H1 (cell line): ENCODE results near the gene NRXN2. TPM values are rescaled to one million over a fixed set of nuclear protein-coding genes. Genes with fewer than 3 reads are reported as not detected.

Source experiments
- CTCF ChIA-PET: fragments of 300-600 bp; sonication (Branson Sonifier 250); formaldehyde crosslinking; loops from one replicate; lab custom pipeline; 2021; ENCODE audit not compliant: partially characterized antibody; lab: Charles Lee
- POLR2A ChIA-PET: fragments of 300-600 bp; sonication (Branson Sonifier 250); formaldehyde crosslinking; loops from one replicate; lab custom pipeline; 2021; ENCODE audit warnings: inconsistent platforms; ENCODE audit not compliant: partially characterized antibody; lab: Charles Lee
- DNase-seq, 2 experiments: peaks; one replicate each; pipeline versions ENCODE4 v3.0.0 to v3.0.0-alpha.2; 2010 to 2022; ENCODE audit warnings: low spot score in 2 of 2, low read depth in 1 of 2, mixed read lengths in 1 of 2
- FAIRE-seq: peaks from 2 replicates; lab custom pipeline; 2011; peaks lifted over from hg19 to GRCh38; lab: Jason Lieb, UNC
- H2AFZ ChIP-seq: 2 replicates; pipeline ENCODE4 v1.8.1; 2012; ENCODE audit warnings: low read length, inconsistent platforms
- H2AK5ac ChIP-seq: 2 replicates; pipeline ENCODE4 v1.6.1; 2013; ENCODE audit warnings: low read depth, low read length
- H2BK120ac ChIP-seq: replicated peaks from 2 replicates; pipeline ENCODE3; 2013; ENCODE audit warnings: low read depth, low read length, inconsistent platforms
- H2BK12ac ChIP-seq: 2 replicates; pipeline ENCODE4 v1.6.1; 2013; ENCODE audit warnings: low read depth, low read length
- H2BK15ac ChIP-seq: 2 replicates; pipeline ENCODE4 v1.6.1; 2013; ENCODE audit warnings: low read length
- H2BK20ac ChIP-seq: 2 replicates; pipeline ENCODE4 v1.6.1; 2013; ENCODE audit warnings: low read length
- H2BK5ac ChIP-seq: 2 replicates; pipeline ENCODE4 v1.6.1; 2013; ENCODE audit warnings: low read depth, low read length
- H3K14ac ChIP-seq: 2 replicates; pipeline ENCODE4 v1.6.1; 2013; ENCODE audit warnings: inconsistent platforms; ENCODE audit not compliant: insufficient read length
- H3K18ac ChIP-seq: 2 replicates; pipeline ENCODE4 v1.6.1; 2013; ENCODE audit warnings: low read length; ENCODE audit errors: extremely low read depth
- H3K23ac ChIP-seq: 2 replicates; pipeline ENCODE4 v1.6.1; 2013; ENCODE audit warnings: inconsistent platforms; ENCODE audit not compliant: insufficient read length
- H3K23me2 ChIP-seq: 2 replicates; pipeline ENCODE4 v1.6.1; 2013; ENCODE audit warnings: low read depth, low read length
- H3K27ac ChIP-seq: 2 replicates; pipeline ENCODE4 v1.6.1; 2011; ENCODE audit warnings: low read depth, low read length, inconsistent platforms
- H3K27me3 ChIP-seq, 4 experiments: replicated peaks in 1 of 4; 1 replicate in 1 of 4; 2 replicates in 3 of 4; pipeline versions ENCODE4 v1.6.1 to v1.8.1; 2011 to 2013; ENCODE audit warnings: low read length in 3 of 4, mild to moderate bottlenecking in 3 of 4, inconsistent platforms in 2 of 4, mixed read lengths in 2 of 4, moderate library complexity in 1 of 4; ENCODE audit not compliant: control insufficient read depth in 3 of 4, insufficient read depth in 3 of 4; ENCODE audit errors: extremely low read depth in 1 of 4
- H3K36me3 ChIP-seq, 4 experiments: 2 replicates each; pipeline versions ENCODE4 v1.6.1 to v1.8.1; 2011 to 2013; ENCODE audit warnings: mild to moderate bottlenecking in 4 of 4, low read length in 3 of 4, moderate library complexity in 2 of 4, control low read depth in 1 of 4, inconsistent platforms in 1 of 4; ENCODE audit not compliant: insufficient read depth in 4 of 4, control insufficient read depth in 2 of 4
- H3K4ac ChIP-seq: replicated peaks from 2 replicates; pipeline ENCODE3; 2013; ENCODE audit warnings: low read length, low read depth, mixed read lengths, inconsistent platforms; ENCODE audit not compliant: insufficient read length
- H3K4me1 ChIP-seq, 4 experiments: replicated peaks in 1 of 4; 1 replicate in 1 of 4; 2 replicates in 3 of 4; pipeline versions ENCODE4 v1.6.1 to v1.8.1; 2011 to 2013; ENCODE audit warnings: low read length in 3 of 4, inconsistent platforms in 2 of 4, mixed read lengths in 1 of 4; ENCODE audit not compliant: insufficient read depth in 4 of 4, control insufficient read depth in 3 of 4
- H3K4me2 ChIP-seq, 2 experiments: 2 replicates each; pipeline versions ENCODE4 v1.6.1 to v1.8.1; 2011 to 2013; ENCODE audit warnings: low read depth in 2 of 2, low read length in 2 of 2, control low read depth in 1 of 2, inconsistent platforms in 1 of 2, mild to moderate bottlenecking in 1 of 2; ENCODE audit not compliant: insufficient read depth in 1 of 2
- H3K4me3 ChIP-seq, 4 experiments: fragments of 200-600, 300-600 bp in 1 of 4; sonication (generic), shearing (Covaris generic), sonication (Bioruptor Twin) in 1 of 4; 2 replicates each; pipeline versions ENCODE4 v1.5.1 to v1.8.1; 2011 to 2016; ENCODE audit warnings: low read length in 4 of 4, low read depth in 3 of 4, control low read depth in 2 of 4, inconsistent platforms in 2 of 4, mild to moderate bottlenecking in 2 of 4, mixed read lengths in 1 of 4, moderate library complexity in 1 of 4; ENCODE audit not compliant: insufficient read depth in 2 of 4; ENCODE audit errors: extremely low read depth in 1 of 4
- H3K56ac ChIP-seq: replicated peaks from 2 replicates; pipeline ENCODE3; 2013; ENCODE audit warnings: low read depth, mild to moderate bottlenecking, mixed read lengths, low read length, inconsistent platforms; ENCODE audit not compliant: insufficient read length
- H3K79me1 ChIP-seq: 2 replicates; pipeline ENCODE4 v1.6.1; 2013; ENCODE audit warnings: low read depth, low read length, control low read depth
- H3K79me2 ChIP-seq, 2 experiments: 2 replicates each; pipeline versions ENCODE4 v1.6.1 to v1.8.1; 2012 to 2013; ENCODE audit warnings: low read length in 2 of 2, mild to moderate bottlenecking in 2 of 2, inconsistent platforms in 1 of 2; ENCODE audit not compliant: insufficient read depth in 2 of 2, control insufficient read depth in 1 of 2
- H3K9ac ChIP-seq, 4 experiments: replicated peaks in 1 of 4; 1 replicate in 1 of 4; 2 replicates in 3 of 4; pipeline versions ENCODE4 v1.6.1 to v1.8.1; 2011 to 2013; ENCODE audit warnings: low read depth in 3 of 4, low read length in 3 of 4, control low read depth in 2 of 4, mild to moderate bottlenecking in 2 of 4, moderate library complexity in 2 of 4, inconsistent platforms in 1 of 4; ENCODE audit errors: extremely low read depth in 1 of 4
- H3K9me3 ChIP-seq, 2 experiments: 2 replicates each; pipeline versions ENCODE4 v1.6.1 to v1.8.1; 2012 to 2013; ENCODE audit warnings: mild to moderate bottlenecking in 2 of 2, moderate library complexity in 2 of 2, control low read depth in 1 of 2, inconsistent platforms in 1 of 2, low read depth in 1 of 2, low read length in 1 of 2, mixed read lengths in 1 of 2; ENCODE audit not compliant: insufficient read depth in 2 of 2
- H4K20me1 ChIP-seq, 2 experiments: replicated peaks in 1 of 2; 2 replicates each; pipeline versions ENCODE3 to v1.8.1; 2011 to 2013; ENCODE audit warnings: inconsistent platforms in 2 of 2, low read length in 2 of 2, mild to moderate bottlenecking in 1 of 2; ENCODE audit not compliant: insufficient read depth in 2 of 2, control insufficient read depth in 1 of 2
- H4K5ac ChIP-seq: 2 replicates; pipeline ENCODE4 v1.6.1; 2013; ENCODE audit warnings: low read length, low read depth, mixed read lengths, inconsistent platforms; ENCODE audit not compliant: insufficient read length
- H4K8ac ChIP-seq: 2 replicates; pipeline ENCODE4 v1.8.0; 2013; ENCODE audit warnings: mild to moderate bottlenecking, moderate library complexity, low read length, inconsistent platforms; ENCODE audit not compliant: insufficient read depth; ENCODE audit errors: extremely low read depth
- H4K91ac ChIP-seq: replicated peaks from 2 replicates; pipeline ENCODE3; 2013; ENCODE audit warnings: low read length, mixed read lengths, inconsistent platforms; ENCODE audit not compliant: insufficient read length
- ATF3 ChIP-seq: IDR thresholded peaks from 2 replicates; pipeline ENCODE4 v1.6.1; 2011; ENCODE audit warnings: low read depth, mild to moderate bottlenecking, low read length; ENCODE audit not compliant: insufficient read depth
- CBX8 ChIP-seq: fragments of 300-800, 300-1000 bp; sonication (generic); IDR thresholded peaks from 2 replicates; pipeline ENCODE4 v1.7.1; 2016; ENCODE audit warnings: low read depth, low read length, borderline replicate concordance
- CTCF ChIP-seq, 3 experiments: IDR thresholded peaks; 1 replicate in 2 of 3; 2 replicates in 1 of 3; pipeline versions ENCODE4 v1.5.1 to v1.6.1; 2011; ENCODE audit warnings: low read length in 3 of 3, mild to moderate bottlenecking in 3 of 3, inconsistent platforms in 2 of 3, low read depth in 1 of 3, moderate library complexity in 1 of 3; ENCODE audit not compliant: insufficient read depth in 1 of 3; ENCODE audit errors: control extremely low read depth in 1 of 3
- MAX ChIP-seq: IDR thresholded peaks from 2 replicates; pipeline ENCODE4 v1.6.1; 2012; ENCODE audit warnings: inconsistent platforms
- NRF1 ChIP-seq: IDR thresholded peaks from 2 replicates; pipeline ENCODE4 v1.6.1; 2011; ENCODE audit warnings: mild to moderate bottlenecking, low read depth, low read length, improper control_type of control experiment
- POU5F1 ChIP-seq: IDR thresholded peaks from 2 replicates; pipeline ENCODE4 v1.6.1; 2011; ENCODE audit warnings: low read depth, mild to moderate bottlenecking, low read length, moderate library complexity
- RNF2 ChIP-seq: fragments of 200-900, 300-1000 bp; sonication (generic); IDR thresholded peaks from 2 replicates; pipeline ENCODE4 v1.7.1; 2016; ENCODE audit warnings: borderline replicate concordance, low read depth, mild to moderate bottlenecking, antibody characterized with exemption, low read length; ENCODE audit not compliant: poor library complexity, severe bottlenecking; ENCODE audit errors: missing control alignments
- SIRT6 ChIP-seq: IDR thresholded peaks from one replicate; pipeline ENCODE4 v1.7.1; 2012; ENCODE audit warnings: low read length, inconsistent platforms
- TBP ChIP-seq: IDR thresholded peaks from 2 replicates; pipeline ENCODE4 v1.6.1; 2011; ENCODE audit warnings: low read depth, low read length, improper control_type of control experiment
- TCF12 ChIP-seq: IDR thresholded peaks from 2 replicates; pipeline ENCODE4 v1.6.1; 2011; ENCODE audit warnings: low read depth, mild to moderate bottlenecking, low read length
- WGBS, 2 experiments: shearing (Covaris generic) in 1 of 2; methylation state at CpG; one replicate each; pipeline versions ENCODE4 v1.1.6 to v1.1.7; 2013 to 2015; ENCODE audit warnings: low lambda C conversion rate in 2 of 2, mixed read lengths in 2 of 2, inconsistent platforms in 1 of 2, low coverage in 1 of 2, missing lambda C conversion rate in 1 of 2; ENCODE audit not compliant: insufficient replicate concordance in 2 of 2, insufficient coverage in 1 of 2, insufficient read length in 1 of 2; ENCODE audit errors: extremely low coverage in 1 of 2, missing lambda C conversion rate in 1 of 2; 5-methylcytosine and 5-hydroxymethylcytosine counted together
- polyA plus RNA-seq, 7 experiments: library from polyadenylated mRNA; depleted of rRNA in 3 of 7; stranded (reverse) in 5 of 7; unstranded in 2 of 7; fragments of >200 nt in 5 of 7; fragments of 200-250 nt in 2 of 7; gene quantifications; 1 replicate in 5 of 7; 2 replicates in 1 of 7; 4 replicates in 1 of 7; pipeline versions ENCODE4 v1.2.1 to v1.2.3, GENCODE V29; 2011 to 2013; ENCODE audit warnings: missing spikeins in 2 of 7, mixed read lengths in 2 of 7
- total RNA-seq: library from RNA; stranded (reverse); fragmentation: NEBNext Ultra II Directional; extraction: Animal tissue kit (Norgen Biotek cat#: 25700); gene quantifications from 2 replicates; pipeline ENCODE4 v1.2.1, GENCODE V29; 2021

NRXN2 gene
- total and polyA plus RNA-seq, 2 of the 8 experiments (the other 6 are each of a cell fraction or from before 2014, with no cell fraction given) = 1.3 to 11.5 TPM

GRCh38 chr11:64681171-64681570 lies 41.8 kb downstream of the NRXN2 start:
- no peak overlapping the region for H3K56ac ChIP-seq
- H4K91ac ChIP-seq = no peak overlapping the region
- H3K4me2 ChIP-seq = no peak overlapping the region
- H3K36me3 ChIP-seq = no peaks in the 10 kb centered on the region
- no peaks in the 10 kb centered on the region; the same call in 1 of the 2 replicates for H3K79me1 ChIP-seq
- H3K14ac ChIP-seq = no peak overlapping the region
- H2BK20ac ChIP-seq = no peak overlapping the region
- H3K9ac ChIP-seq = no peak overlapping the region
- no peak overlapping the region for H2AK5ac ChIP-seq
- H2BK120ac ChIP-seq = no peak overlapping the region
- H3K23me2 ChIP-seq = peaks cover 2% of the 10 kb centered on the region; the same call in 1 of the 2 replicates
- FAIRE-seq (no peak), DNase-seq (no peak)
- no peak overlapping the region for H2BK5ac ChIP-seq
- no peak overlapping the region for H4K8ac ChIP-seq
- no peak overlapping the region for H3K4ac ChIP-seq
- no peak overlapping the region for H3K27ac ChIP-seq
- no peak overlapping the region for H4K5ac ChIP-seq
- no peaks in the 10 kb centered on the region for H3K9me3 ChIP-seq
- no peak overlapping the region for H3K18ac ChIP-seq
- H2BK12ac ChIP-seq = no peak overlapping the region
- H2BK15ac ChIP-seq = no peak overlapping the region
- CTCF ChIA-PET = interaction anchor here (1.1 kb wide), 1 partner anchor 29 kb away, joined by 3 read pairs; no protein-coding TSS in a partner anchor
- peaks cover 0 to 3% (median 0%) of the 10 kb centered on the region in 4 experiments; a peak in 3 of 7 replicates for H3K27me3 ChIP-seq
- no peaks in the 10 kb centered on the region for H4K20me1 ChIP-seq
- H2AFZ ChIP-seq = no peak overlapping the region
- POLR2A ChIA-PET = no interaction called here
- no peaks in the 10 kb centered on the region; a peak in 1 of 7 replicates for H3K4me1 ChIP-seq
- no peak overlapping the region for H3K23ac ChIP-seq
- WGBS, 2 experiments = 74% methylated on average over 4 of the region's 4 CpGs; no CpG with 5 or more reads in 1 of the 2 experiments
- H3K4me3 ChIP-seq = no peak overlapping the region
- H3K79me2 ChIP-seq = no peaks in the 10 kb centered on the region
- no peak for TF ChIP-seq TCF12
- TF ChIP-seq TBP = no peak
- no peak for TF ChIP-seq MAX
- no peak for TF ChIP-seq CTCF (IDR thresholded peaks at IDR 0.05; ENCODE audit: control extremely low read depth in 1 of 3, insufficient read depth in 1 of 3, low read depth in 1 of 3, low read length in 3 of 3)
- TF ChIP-seq POU5F1 = no peak
- no peak for TF ChIP-seq SIRT6
- TF ChIP-seq RNF2 = no peak
- no peak for TF ChIP-seq NRF1
- TF ChIP-seq ATF3 = no peak
- no peak for TF ChIP-seq CBX8
